Mesodermal cell (in vitro differentiated cells): ENCODE data around the gene CCNY.

Experiments
- H3K27ac ChIP-seq: 2 replicates; pipeline ENCODE4 v1.7.0; 2013; ENCODE audit warnings: mild to moderate bottlenecking, low read depth, low read length, moderate library complexity; ENCODE audit not compliant: severe bottlenecking
- H3K36me3 ChIP-seq: 2 replicates; pipeline ENCODE4 v1.7.1; 2013; ENCODE audit warnings: mild to moderate bottlenecking, low read length, moderate library complexity; ENCODE audit not compliant: control insufficient read depth, insufficient read depth
- H3K4me1 ChIP-seq: one replicate; pipeline ENCODE4 v1.7.1; 2013; ENCODE audit warnings: mild to moderate bottlenecking, low read length; ENCODE audit not compliant: insufficient read depth, control insufficient read depth, poor library complexity, severe bottlenecking
- H3K4me3 ChIP-seq: 2 replicates; pipeline ENCODE4 v1.7.0; 2013; ENCODE audit warnings: low read length, control low read depth, mild to moderate bottlenecking; ENCODE audit not compliant: insufficient read depth, poor library complexity, severe bottlenecking; ENCODE audit errors: extremely low read depth
- H3K9me3 ChIP-seq: 2 replicates; pipeline ENCODE4 v1.7.1; 2013; ENCODE audit warnings: mild to moderate bottlenecking, low read length, moderate library complexity; ENCODE audit not compliant: control insufficient read depth
- WGBS, 2 experiments: methylation state at CpG; one replicate each; pipeline ENCODE4 v1.1.5; 2013; ENCODE audit warnings: missing lambda C conversion rate in 2 of 2; ENCODE audit not compliant: insufficient coverage in 2 of 2; 5-methylcytosine and 5-hydroxymethylcytosine counted together

CCNY gene

DNA sequence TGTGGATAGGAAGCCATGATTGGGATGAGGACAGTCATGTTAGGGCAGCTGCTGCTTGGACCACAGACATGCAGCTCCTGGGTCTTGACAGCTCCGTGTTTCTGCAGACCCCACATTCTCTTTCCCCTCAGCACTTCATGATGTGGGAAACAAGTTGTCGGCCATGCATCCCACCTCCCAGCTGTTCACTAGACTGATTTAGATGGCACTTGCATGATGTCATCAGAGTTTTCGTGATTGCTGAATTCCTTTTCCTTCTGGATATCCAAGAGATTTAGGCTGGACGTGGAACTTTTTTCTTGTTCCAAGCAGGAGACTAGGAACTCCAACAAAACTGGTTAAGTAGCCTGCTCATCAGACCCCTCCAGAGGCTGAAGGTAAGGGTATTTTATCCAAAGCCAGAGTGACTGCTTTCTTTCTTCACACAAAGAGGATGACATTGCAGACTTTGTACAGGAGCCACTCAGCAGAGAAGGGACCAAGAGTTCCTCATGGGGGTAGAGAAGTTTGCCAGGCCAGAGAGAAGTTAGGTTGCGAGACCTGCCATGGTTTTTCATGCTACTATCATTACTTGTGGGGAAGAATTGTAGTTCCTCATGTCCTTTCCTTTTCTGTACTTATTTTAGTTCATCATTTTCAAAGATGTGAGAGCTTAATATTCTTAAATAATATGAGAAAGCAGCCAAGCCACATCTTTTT is 151.2 kb downstream of the CCNY start:
- Histone ChIP-seq H3K9me3 (no peaks in the 10 kb centered on the region), H3K4me3 (no peak overlapping the region), H3K36me3 (peaks cover 28% of the 10 kb centered on the region), H3K27ac (no peak overlapping the region), H3K4me1 (no peaks in the 10 kb centered on the region)
- 91% methylated on average over 3 of the region's 5 CpGs for WGBS, 2 experiments

DNA sequence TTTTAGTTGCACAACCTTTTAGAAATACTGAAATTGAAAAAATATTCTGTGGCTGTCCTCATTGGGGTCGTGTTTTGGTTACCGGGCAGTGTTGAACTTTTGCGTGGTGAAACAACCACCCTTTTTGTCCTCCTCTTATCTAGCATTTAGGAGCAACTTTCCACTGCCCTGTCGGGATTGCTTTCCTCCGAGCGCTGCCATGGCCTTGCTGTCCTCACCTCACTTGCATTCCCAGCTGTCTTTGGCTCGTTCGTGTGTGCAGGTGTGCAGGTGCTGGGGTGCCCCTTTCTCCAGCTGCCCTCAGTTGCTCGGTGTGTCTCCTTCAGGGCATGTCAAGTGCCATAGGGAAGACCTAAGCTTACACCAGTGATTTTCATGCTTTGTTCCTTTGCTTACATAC is 151.9 kb downstream of the CCNY start:
- no peaks in the 10 kb centered on the region for H3K9me3 ChIP-seq
- H3K4me1 ChIP-seq: no peaks in the 10 kb centered on the region
- no peak overlapping the region for H3K27ac ChIP-seq
- no peak overlapping the region for H3K4me3 ChIP-seq
- H3K36me3 ChIP-seq: peaks cover 28% of the 10 kb centered on the region
- 94 to 98% methylated on average over 7 to 9 of the region's 9 CpGs for WGBS, 2 experiments

DNA sequence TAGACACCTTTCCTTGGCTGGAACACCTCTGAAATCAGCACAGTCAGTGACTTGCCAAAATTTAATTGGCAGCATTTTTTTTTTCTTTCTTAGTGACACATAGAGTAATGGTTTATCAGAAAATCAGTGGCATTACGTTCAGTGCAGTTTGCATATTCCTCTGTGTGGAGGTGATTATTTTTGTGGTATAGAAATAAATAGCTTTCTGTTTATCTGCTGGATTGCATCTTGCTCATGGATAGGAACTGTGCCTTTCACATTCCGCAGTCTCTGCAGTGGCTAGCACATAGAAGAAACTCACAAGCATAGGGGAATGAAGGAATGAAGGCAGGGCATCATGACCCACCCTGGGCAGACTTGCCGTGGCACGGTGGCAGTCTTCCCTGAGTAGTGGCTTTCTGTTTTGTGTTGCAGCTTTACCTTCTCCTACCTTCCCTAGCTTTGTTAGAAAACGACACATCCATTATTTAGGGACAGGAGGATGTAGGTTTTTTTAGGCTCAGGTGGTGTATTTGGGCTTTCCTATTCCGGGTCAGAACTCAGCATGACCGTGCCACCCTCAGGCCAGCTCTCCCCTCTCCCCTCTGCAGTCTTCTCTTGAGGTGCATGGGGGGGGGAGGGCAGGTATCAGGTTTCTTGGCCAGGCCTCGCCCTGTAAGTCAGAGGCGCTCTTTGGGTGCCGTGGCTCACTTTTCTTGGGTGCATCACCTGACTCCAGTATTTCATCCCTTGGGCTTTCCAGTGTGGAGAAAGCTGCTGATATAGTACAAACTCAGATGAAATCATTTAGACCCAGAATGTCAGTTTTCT is 156.3 kb downstream of the CCNY start:
- H3K9me3 ChIP-seq: no peaks in the 10 kb centered on the region
- H3K36me3 ChIP-seq: peaks cover 8% of the 10 kb centered on the region
- 75 to 93% methylated on average over 1 to 3 of the region's 10 CpGs for WGBS, 2 experiments
- no peak overlapping the region for H3K4me3 ChIP-seq
- H3K4me1 ChIP-seq: peaks cover 9% of the 10 kb centered on the region
- no peak overlapping the region for H3K27ac ChIP-seq

DNA sequence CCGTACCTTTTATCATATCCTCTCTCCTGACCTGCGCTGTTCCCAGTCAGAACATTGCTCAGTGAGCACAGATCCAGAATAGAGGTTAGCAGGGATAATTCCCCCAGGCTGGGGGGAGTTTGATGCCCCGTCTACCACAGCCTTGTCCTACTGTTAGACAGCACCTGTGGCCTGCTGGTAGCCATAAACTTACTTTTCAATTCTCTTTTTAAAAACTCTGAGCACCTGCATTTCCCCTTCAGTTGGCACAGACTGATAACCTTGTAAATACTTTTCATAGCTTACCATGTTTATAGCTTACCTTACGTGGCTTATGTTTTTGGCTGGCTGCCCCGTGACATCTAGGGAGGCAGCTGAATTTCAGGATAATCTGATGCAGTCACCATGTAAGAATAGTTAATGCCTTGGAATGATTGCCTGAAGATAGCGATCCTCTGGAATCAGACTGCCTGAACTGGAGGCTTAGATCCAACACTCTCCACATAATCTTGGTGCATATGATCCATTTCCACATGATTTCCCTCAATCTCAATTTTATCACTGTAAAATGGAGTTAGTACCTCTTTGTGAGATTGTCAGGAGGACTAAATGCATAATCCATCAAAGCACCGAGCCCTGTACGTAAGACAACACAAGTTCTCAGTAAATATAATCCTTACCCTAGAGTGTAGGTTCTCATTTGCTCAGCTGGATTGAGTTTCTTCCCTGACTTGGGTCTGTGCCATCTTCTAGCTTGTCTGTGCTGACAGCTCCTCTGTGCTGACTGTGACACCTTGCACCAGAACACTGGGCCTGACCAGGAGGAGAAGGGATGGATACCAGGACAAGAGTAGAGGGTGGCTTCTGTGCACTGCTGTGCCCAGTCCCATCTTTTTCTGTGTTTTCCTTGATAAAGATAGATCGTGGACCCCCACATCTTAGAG is 157.1 kb downstream of the CCNY start:
- Histone ChIP-seq H3K9me3 (no peaks in the 10 kb centered on the region), H3K4me3 (no peak overlapping the region), H3K36me3 (peaks cover 5% of the 10 kb centered on the region), H3K27ac (no peak overlapping the region), H3K4me1 (peaks cover 9% of the 10 kb centered on the region)
- WGBS, 2 experiments: 92 to 100% methylated on average over 3 of the region's 9 CpGs

DNA sequence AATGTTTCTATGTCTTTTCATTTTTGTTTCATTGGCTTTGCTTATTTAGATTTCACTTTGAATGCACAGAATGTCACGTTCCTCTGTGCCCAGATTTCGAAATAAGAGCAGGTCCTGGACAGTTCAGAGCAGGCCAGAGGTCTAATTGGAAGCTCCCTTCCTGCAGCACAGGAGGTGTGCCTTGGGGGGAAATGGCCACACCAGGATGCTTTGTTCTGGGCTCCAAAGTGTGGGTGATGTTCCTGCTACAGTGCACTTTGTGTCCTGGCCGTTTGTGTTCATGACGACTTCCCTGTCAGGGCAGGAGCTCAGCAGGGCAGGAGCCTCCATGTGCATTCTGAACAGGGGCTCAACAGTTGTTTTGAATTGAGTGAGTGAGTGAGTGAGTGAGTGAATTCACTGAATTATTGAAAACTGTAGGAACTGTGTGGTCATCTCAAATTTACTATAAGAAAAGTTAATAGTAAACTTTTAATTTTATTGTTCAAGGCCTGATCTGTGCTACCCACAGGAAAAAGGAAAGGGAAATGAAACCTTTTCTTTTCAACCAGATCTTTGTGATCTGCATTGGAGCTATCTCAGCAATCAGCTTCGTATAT is 159.3 kb downstream of the CCNY start:
- H3K27ac ChIP-seq: no peak overlapping the region
- H3K9me3 ChIP-seq: no peaks in the 10 kb centered on the region
- peaks cover 9% of the 10 kb centered on the region for H3K4me1 ChIP-seq
- H3K4me3 ChIP-seq: no peak overlapping the region
- no peaks in the 10 kb centered on the region for H3K36me3 ChIP-seq
- 64 to 75% methylated on average over 4 of the region's 5 CpGs for WGBS, 2 experiments

DNA sequence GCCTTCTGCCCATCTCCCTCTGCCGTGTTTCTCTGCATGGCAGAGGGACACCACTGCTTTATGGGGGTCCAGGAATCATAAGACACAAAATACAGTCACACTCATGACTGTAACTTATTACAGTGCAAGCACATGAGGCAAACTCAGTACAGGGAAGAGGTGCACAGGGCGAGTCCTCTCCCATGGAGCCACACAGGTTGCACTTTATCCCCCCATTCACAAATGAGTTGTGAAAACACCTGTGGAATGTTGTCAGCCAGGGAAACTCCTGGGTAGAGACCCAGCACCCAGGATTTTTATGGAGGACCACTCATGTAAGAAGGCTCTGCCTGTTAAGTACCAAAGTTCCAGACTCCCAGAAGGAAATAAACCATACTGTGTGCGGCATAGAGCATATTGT is 161.6 kb downstream of the CCNY start:
- H3K4me3 ChIP-seq: no peak overlapping the region
- 93 to 100% methylated on average over 1 to 2 of the region's 3 CpGs for WGBS, 2 experiments
- H3K36me3 ChIP-seq: peaks cover 15% of the 10 kb centered on the region
- no peaks in the 10 kb centered on the region for H3K9me3 ChIP-seq
- peaks cover 9% of the 10 kb centered on the region for H3K4me1 ChIP-seq
- H3K27ac ChIP-seq: no peak overlapping the region

DNA sequence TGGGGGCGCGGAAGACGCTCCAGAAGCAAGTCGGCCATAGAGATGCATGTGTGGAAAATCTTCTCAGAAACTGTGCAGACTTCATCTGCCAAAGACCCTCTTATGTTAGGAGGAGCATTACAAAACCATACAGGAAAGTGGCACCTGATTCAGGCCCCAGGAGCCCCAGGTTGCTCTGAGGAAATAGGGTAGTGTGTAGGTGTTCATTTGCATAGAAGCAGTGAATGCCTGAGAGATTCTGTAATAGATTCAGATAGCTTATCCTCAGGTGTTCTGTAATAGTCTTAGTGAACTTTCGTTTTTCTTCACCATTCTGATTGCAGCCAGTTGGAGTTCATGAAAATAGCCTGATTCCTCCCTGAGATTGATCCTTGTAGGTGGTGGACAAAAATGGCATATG is 162.4 kb downstream of the CCNY start:
- WGBS, 2 experiments: 90 to 95% methylated on average over 5 of the region's 5 CpGs
- no peak overlapping the region for H3K4me3 ChIP-seq
- peaks cover 20% of the 10 kb centered on the region for H3K36me3 ChIP-seq

DNA sequence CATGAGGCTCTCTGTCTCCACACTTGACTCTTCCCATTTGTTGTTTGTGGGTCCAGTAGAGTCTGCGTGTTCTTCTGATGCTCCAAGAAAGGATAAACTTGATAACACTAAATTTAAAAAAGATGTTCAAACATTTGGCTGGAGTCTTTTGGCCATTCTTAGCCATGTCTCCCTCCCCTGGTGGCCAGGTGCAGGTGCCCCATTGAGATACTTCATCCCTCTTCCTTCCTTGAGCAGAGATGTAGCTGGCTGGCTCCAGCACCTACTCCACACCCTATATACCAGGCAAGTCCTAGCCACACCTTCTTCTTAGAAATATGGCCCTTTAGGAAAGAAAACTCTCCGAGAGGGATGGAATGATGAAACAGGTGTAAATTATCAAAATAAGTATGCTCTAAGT is 165.6 kb downstream of the CCNY start:
- no peaks in the 10 kb centered on the region for H3K4me1 ChIP-seq
- H3K4me3 ChIP-seq: no peak overlapping the region
- peaks cover 20% of the 10 kb centered on the region for H3K36me3 ChIP-seq
- H3K27ac ChIP-seq: no peak overlapping the region
- WGBS, 2 experiments: 100% methylated on average over 1 of the region's 2 CpGs; no CpG with 5 or more reads in 1 of the 2 experiments
- H3K9me3 ChIP-seq: no peaks in the 10 kb centered on the region

More for the DNA sequence above, 162.4 kb downstream of the CCNY start:
- Histone ChIP-seq H3K27ac (no peak overlapping the region), H3K9me3 (no peaks in the 10 kb centered on the region), H3K4me1 (peaks cover 9% of the 10 kb centered on the region)

DNA sequence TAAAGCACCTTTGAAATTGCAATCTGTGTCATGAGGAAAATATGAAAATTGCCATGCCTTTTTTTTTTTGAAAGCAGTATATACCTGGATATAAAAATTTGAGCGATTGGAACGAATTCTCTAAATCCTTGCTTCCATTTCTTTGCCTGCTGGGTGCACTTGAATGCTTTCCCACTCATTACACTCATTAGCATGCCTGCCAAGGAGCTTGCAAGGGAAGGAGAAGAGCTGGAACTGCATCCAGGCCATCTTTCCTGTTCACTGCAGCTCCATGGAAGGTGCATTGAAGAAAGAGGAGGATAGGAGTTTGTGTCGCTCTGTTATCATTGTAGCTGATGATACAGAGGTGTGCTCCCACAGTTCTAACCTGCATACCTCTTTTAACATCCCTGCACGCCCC is 166.4 kb downstream of the CCNY start:
- H3K4me1 ChIP-seq: no peaks in the 10 kb centered on the region
- H3K4me3 ChIP-seq: no peak overlapping the region
- H3K27ac ChIP-seq: no peak overlapping the region
- no peaks in the 10 kb centered on the region for H3K9me3 ChIP-seq
- peaks cover 20% of the 10 kb centered on the region for H3K36me3 ChIP-seq
- 80 to 100% methylated on average over 1 of the region's 4 CpGs for WGBS, 2 experiments

DNA sequence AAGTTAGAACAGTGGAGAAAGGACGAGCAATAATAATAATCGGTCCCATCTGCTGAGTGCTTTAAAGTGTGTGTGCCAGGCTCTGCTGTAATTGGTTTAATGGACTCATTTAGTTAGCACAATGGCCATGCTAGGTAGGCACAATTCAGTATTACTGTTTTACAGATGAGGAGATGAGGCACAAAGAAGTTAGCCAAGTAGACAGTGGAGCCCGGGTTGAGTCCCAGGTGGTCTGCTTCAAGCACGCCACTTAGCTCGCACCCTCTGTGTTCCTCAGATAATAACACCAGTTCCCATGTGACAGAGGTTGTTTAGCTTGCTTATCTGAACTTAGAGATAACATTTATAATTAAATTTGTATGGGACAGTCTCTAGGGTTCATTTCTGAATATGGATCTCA is 167.3 kb downstream of the CCNY start:
- Histone ChIP-seq H3K4me1 (no peaks in the 10 kb centered on the region), H3K36me3 (peaks cover 20% of the 10 kb centered on the region), H3K9me3 (no peaks in the 10 kb centered on the region), H3K4me3 (no peak overlapping the region), H3K27ac (no peak overlapping the region)
- 80 to 94% methylated on average over 2 of the region's 5 CpGs for WGBS, 2 experiments
